WTC11 (cell line): ENCODE data around the gene TMC8.

Experiments
- EMX1 ChIP-seq: fragments of 250-450 bp; sonication (Bioruptor Pico); IDR thresholded peaks from 2 replicates; pipeline ENCODE4 v1.8.0; 2021; ENCODE audit warnings: mild to moderate bottlenecking
- FOXP1 ChIP-seq: sonication (generic); formaldehyde crosslinking; IDR thresholded peaks from 2 replicates; pipeline ENCODE4 v1.8.0; 2022; ENCODE audit warnings: missing genetic modification reagents, mild to moderate bottlenecking, moderate library complexity, borderline replicate concordance
- GRHL2 ChIP-seq: fragments of 250-450 bp; sonication (Bioruptor Pico); IDR thresholded peaks from 2 replicates; pipeline ENCODE4 v1.8.0; 2022; ENCODE audit warnings: mild to moderate bottlenecking, moderate library complexity; ENCODE audit not compliant: insufficient replicate concordance, severe bottlenecking
- GTF2I ChIP-seq: fragments of 250-450 bp; sonication (Bioruptor Pico); conservative IDR thresholded peaks from 2 replicates; pipeline ENCODE4 v1.4.0; 2021; ENCODE audit warnings: mild to moderate bottlenecking
- NFE2L1 ChIP-seq: sonication (generic); formaldehyde crosslinking; IDR thresholded peaks from 2 replicates; pipeline ENCODE4 v1.8.1; 2023; ENCODE audit warnings: missing genetic modification reagents
- TF ChIP-seq, protein P1 (sequence below): sonication (generic); formaldehyde crosslinking; IDR thresholded peaks from 2 replicates; pipeline ENCODE4 v1.8.0; 2022; ENCODE audit warnings: mild to moderate bottlenecking, missing genetic modification reagents
- TF ChIP-seq, protein P2 (sequence below): sonication (generic); formaldehyde crosslinking; IDR thresholded peaks from 2 replicates; pipeline ENCODE4 v1.8.1; 2023; ENCODE audit warnings: mild to moderate bottlenecking, missing genetic modification reagents
- TF ChIP-seq, protein P3 (sequence below): fragments of 200-600 bp; IDR thresholded peaks from 2 replicates; pipeline ENCODE4 v1.8.0; 2022; ENCODE audit warnings: antibody characterized with exemption
- TF ChIP-seq, protein P4 (sequence below): sonication (generic); formaldehyde crosslinking; IDR thresholded peaks from 2 replicates; pipeline ENCODE4 v1.8.1; 2023; ENCODE audit warnings: mild to moderate bottlenecking, moderate library complexity, missing genetic modification reagents
- TF ChIP-seq, protein P5 (sequence below): sonication (generic); formaldehyde crosslinking; IDR thresholded peaks from 2 replicates; pipeline ENCODE4 v1.8.0; 2023; ENCODE audit warnings: mild to moderate bottlenecking, missing genetic modification reagents
- TF ChIP-seq, protein P6 (sequence below): sonication (generic); formaldehyde crosslinking; IDR thresholded peaks from 2 replicates; pipeline ENCODE4 v1.8.1; 2023; ENCODE audit warnings: mild to moderate bottlenecking, missing genetic modification reagents, moderate library complexity
- TF ChIP-seq, protein P7 (sequence below): sonication (generic); formaldehyde crosslinking; IDR thresholded peaks from 2 replicates; pipeline ENCODE4 v1.8.1; 2023; ENCODE audit warnings: mild to moderate bottlenecking, missing genetic modification reagents, moderate library complexity

DNA sequence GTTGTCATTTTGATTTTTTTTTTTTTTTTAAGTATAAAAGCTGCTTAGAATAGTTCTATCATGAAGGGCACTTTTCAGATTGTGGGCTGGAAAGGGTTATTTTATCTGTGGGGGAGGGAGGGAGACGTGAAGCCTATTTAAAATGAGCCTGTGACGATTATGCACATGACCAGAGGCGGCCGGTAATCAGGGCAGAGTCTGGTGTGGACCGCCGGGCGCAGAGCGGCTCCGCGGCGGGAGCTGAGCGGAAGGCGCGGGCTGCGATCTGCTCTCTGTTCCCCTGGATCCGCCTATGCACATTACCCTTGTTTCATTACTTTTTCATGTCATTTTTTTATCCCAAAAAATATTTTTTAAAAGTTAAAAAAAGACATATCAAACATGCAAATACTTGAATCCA, 25.5 kb upstream of the TMC8 start:
- TF ChIP-seq, protein P1, sequence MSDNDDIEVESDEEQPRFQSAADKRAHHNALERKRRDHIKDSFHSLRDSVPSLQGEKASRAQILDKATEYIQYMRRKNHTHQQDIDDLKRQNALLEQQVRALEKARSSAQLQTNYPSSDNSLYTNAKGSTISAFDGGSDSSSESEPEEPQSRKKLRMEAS (CRISPR knock-in tag): no peak
- TF ChIP-seq, protein P2, sequence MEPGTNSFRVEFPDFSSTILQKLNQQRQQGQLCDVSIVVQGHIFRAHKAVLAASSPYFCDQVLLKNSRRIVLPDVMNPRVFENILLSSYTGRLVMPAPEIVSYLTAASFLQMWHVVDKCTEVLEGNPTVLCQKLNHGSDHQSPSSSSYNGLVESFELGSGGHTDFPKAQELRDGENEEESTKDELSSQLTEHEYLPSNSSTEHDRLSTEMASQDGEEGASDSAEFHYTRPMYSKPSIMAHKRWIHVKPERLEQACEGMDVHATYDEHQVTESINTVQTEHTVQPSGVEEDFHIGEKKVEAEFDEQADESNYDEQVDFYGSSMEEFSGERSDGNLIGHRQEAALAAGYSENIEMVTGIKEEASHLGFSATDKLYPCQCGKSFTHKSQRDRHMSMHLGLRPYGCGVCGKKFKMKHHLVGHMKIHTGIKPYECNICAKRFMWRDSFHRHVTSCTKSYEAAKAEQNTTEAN (CRISPR knock-in tag): no peak
- TF ChIP-seq FOXP1 (CRISPR knock-in tag) (no peak), NFE2L1 (CRISPR knock-in tag) (no peak), GTF2I (CRISPR knock-in tag) (no peak), EMX1 (CRISPR knock-in tag) (no peak), GRHL2 (CRISPR knock-in tag) (no peak)
- TF ChIP-seq, protein P3, sequence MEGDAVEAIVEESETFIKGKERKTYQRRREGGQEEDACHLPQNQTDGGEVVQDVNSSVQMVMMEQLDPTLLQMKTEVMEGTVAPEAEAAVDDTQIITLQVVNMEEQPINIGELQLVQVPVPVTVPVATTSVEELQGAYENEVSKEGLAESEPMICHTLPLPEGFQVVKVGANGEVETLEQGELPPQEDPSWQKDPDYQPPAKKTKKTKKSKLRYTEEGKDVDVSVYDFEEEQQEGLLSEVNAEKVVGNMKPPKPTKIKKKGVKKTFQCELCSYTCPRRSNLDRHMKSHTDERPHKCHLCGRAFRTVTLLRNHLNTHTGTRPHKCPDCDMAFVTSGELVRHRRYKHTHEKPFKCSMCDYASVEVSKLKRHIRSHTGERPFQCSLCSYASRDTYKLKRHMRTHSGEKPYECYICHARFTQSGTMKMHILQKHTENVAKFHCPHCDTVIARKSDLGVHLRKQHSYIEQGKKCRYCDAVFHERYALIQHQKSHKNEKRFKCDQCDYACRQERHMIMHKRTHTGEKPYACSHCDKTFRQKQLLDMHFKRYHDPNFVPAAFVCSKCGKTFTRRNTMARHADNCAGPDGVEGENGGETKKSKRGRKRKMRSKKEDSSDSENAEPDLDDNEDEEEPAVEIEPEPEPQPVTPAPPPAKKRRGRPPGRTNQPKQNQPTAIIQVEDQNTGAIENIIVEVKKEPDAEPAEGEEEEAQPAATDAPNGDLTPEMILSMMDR: no peak
- TF ChIP-seq, protein P4, sequence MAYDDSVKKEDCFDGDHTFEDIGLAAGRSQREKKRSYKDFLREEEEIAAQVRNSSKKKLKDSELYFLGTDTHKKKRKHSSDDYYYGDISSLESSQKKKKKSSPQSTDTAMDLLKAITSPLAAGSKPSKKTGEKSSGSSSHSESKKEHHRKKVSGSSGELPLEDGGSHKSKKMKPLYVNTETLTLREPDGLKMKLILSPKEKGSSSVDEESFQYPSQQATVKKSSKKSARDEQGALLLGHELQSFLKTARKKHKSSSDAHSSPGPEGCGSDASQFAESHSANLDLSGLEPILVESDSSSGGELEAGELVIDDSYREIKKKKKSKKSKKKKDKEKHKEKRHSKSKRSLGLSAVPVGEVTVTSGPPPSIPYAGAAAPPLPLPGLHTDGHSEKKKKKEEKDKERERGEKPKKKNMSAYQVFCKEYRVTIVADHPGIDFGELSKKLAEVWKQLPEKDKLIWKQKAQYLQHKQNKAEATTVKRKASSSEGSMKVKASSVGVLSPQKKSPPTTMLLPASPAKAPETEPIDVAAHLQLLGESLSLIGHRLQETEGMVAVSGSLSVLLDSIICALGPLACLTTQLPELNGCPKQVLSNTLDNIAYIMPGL: no peak
- TF ChIP-seq, protein P5, sequence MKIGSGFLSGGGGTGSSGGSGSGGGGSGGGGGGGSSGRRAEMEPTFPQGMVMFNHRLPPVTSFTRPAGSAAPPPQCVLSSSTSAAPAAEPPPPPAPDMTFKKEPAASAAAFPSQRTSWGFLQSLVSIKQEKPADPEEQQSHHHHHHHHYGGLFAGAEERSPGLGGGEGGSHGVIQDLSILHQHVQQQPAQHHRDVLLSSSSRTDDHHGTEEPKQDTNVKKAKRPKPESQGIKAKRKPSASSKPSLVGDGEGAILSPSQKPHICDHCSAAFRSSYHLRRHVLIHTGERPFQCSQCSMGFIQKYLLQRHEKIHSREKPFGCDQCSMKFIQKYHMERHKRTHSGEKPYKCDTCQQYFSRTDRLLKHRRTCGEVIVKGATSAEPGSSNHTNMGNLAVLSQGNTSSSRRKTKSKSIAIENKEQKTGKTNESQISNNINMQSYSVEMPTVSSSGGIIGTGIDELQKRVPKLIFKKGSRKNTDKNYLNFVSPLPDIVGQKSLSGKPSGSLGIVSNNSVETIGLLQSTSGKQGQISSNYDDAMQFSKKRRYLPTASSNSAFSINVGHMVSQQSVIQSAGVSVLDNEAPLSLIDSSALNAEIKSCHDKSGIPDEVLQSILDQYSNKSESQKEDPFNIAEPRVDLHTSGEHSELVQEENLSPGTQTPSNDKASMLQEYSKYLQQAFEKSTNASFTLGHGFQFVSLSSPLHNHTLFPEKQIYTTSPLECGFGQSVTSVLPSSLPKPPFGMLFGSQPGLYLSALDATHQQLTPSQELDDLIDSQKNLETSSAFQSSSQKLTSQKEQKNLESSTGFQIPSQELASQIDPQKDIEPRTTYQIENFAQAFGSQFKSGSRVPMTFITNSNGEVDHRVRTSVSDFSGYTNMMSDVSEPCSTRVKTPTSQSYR (CRISPR knock-in tag): no peak
- TF ChIP-seq, protein P6, sequence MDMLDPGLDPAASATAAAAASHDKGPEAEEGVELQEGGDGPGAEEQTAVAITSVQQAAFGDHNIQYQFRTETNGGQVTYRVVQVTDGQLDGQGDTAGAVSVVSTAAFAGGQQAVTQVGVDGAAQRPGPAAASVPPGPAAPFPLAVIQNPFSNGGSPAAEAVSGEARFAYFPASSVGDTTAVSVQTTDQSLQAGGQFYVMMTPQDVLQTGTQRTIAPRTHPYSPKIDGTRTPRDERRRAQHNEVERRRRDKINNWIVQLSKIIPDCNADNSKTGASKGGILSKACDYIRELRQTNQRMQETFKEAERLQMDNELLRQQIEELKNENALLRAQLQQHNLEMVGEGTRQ: no peak
- TF ChIP-seq, protein P7, sequence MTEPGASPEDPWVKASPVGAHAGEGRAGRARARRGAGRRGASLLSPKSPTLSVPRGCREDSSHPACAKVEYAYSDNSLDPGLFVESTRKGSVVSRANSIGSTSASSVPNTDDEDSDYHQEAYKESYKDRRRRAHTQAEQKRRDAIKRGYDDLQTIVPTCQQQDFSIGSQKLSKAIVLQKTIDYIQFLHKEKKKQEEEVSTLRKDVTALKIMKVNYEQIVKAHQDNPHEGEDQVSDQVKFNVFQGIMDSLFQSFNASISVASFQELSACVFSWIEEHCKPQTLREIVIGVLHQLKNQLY (CRISPR knock-in tag): no peak
